ENCODE data around the gene DZIP1L.
"Not testable (repeated sequence)": the region's sequence is repeated elsewhere in the genome, so short reads cannot be mapped to it uniquely, and the experiment has no call there.

DZIP1L gene

GRCh38 chr3:138114988-138115971, at the start of gene DZIP1L:
Gene DZIP1L, minus strand, starts transcription at chr3:138115608. Its CDS starts 11,637 bp downstream, at chr3:138103971.
- DNase-seq: peak; percentile 92

GRCh38 chr3:138165061-138165460, 49.7 kb upstream of the DZIP1L start:
- DNase-seq: no peak

GRCh38 chr3:138157743-138158142, 42.3 kb upstream of the DZIP1L start:
- DNase-seq: no peak

GRCh38 chr3:138154534-138154933, 39.1 kb upstream of the DZIP1L start:
- DNase-seq: no peak

GRCh38 chr3:138148503-138148902, 33.1 kb upstream of the DZIP1L start:
- DNase-seq: no peak

DNA sequence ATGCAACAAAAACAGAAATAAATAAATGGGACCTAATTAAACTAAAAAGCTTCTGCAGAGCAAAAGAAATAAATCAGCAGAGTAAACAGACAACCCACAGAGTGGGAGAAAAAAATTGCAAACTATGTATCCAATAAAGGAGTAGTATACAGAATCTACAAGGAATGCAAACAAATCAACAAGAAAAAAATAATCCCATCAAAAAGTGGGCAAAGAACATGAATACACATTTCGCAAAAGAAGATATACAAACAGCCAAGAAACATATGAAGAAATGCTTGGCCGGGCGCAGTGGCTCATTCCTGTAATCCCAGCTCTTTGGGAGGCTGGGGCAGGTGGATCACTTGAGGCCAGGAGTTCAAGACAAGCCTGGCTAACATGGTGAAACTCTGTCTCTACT, 26.8 kb upstream of the DZIP1L start:
- DNase-seq: not testable (repeated sequence)

- DNase-seq: no peak
Measured at GRCh38 chr3:138140940-138141339, 25.5 kb upstream of the DZIP1L start.

GRCh38 chr3:138139691-138140090, 24.3 kb upstream of the DZIP1L start:
- no peak for DNase-seq

- DNase-seq: no peak
Measured at GRCh38 chr3:138137861-138138260, 22.5 kb upstream of the DZIP1L start.

- DNase-seq: no peak
Measured at GRCh38 chr3:138136201-138136600, 20.8 kb upstream of the DZIP1L start.

- no peak for DNase-seq
Measured at GRCh38 chr3:138135833-138136194, 20.4 kb upstream of the DZIP1L start.

DNA sequence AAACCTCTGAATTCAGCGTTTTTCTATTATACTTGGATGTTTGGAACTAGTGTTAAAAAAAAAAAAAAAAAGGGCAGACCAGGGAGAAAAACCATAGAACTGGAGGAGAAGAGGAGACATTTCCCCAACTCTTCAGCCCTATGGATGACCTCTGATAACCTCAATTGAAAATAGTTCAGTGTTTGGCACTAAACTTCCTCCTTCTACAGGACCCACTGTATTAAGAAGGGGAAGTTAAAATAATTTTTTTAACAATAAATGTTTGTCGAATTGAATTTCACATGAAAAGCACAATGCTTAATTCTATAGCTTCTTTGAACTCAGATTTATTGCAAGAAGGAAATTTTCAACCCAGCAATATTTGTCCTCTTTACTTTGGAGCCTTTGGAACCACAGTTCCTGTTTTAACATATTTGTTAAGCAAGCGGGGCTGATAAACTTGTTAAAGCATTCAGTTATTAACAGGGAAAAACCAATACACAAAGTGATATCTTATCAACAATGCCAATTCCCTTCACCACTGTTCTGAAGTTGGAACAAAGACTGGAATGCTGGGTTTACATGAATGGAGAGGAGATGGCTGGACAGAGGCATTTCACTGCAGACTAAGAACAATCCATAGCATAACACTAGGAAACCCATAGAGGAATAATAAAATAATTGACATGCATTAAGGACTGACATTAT, 19.9 kb upstream of the DZIP1L start:
- DNase-seq: no peak

DNA sequence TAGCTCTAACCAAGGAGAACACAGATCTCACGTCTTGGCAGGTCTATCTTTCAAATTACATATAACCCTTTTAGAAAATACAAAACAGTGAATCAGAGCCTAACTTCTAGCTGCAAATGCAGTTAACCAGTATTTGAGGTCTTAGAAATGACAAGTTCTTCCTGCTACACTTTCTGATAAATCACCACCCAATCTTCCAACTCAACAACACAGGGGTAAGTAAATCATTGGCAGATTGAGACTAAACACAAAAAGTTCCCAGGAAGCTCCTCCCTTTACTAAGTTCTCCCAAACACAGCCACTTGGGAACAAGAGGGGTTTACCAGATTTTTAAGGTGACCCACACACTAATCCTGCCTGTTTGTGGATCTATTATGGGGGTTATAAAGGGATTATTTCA, 16.8 kb upstream of the DZIP1L start, which contains the start of gene A4GNT:
A4GNT (minus strand) TSS at position 152 of the 400 bp plus-strand sequence. CDS start 1,134 bp downstream, outside the sequence.
- DNase-seq: no peak

GRCh38 chr3:138127636-138128365, 12.4 kb upstream of the DZIP1L start:
- no peak for DNase-seq

DNA sequence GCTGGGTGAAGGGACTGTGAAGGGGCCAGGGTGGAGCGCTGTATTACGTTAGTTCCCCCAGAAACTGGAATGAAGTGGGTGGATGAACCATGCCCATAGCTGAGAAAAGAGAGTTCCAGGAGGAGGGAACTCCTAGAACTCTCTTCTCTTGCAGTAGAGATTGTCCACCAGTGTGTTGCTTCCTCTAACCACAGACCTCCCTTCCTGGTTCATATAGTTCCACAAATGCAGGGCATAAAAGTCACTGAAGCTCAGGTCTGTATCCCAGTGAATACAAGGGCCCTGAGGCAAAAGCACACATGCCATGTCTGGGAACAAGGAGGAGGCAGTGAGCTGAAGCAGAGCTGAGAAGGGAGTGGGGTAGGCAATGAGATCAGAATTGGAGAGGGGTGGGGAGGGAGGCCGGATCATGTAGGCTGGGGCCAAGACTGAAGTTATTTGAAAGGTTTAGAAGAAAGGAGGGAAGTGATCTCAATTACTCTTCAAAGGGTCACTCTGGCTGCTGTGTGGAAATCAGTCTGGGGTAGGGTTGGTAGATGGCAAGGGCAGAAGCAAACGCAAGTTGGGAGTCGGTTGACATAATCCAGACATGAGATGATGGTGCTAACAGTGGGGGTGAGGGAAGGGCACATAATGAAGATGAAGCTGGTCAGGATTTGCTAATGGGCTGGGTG, 10.3 kb upstream of the DZIP1L start:
- no peak for DNase-seq

DNA sequence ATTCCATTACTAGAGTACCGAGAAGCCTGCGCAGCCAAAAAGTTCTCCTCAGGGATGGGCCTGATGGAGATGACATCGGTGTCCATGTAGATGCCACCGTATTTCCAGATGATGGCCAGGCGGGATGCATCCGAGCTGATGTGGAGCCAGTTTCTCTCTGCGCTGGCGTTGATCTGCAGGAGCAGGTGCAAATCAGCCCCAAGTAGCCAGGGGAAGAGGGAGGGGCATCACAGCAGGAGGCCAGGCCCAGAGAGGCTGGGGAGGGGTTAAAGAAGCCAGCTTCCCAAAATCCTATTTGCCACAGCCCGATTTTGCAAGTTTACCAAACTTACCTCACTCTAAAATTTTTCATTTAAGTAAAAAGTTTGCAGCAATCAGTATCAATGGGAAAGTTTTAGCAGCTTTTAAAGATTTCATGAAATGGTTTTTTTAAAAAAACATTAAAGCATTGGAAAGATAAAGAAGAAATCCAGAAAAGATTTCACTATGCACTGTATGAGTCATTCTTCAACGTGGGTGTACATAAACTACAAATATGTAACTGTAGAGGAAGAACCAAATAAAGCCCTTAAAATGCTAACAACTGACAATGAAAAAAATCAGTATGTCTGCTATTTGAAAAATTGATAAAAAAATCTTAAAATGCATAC, 9.4 kb upstream of the DZIP1L start:
- no peak for DNase-seq

DNA sequence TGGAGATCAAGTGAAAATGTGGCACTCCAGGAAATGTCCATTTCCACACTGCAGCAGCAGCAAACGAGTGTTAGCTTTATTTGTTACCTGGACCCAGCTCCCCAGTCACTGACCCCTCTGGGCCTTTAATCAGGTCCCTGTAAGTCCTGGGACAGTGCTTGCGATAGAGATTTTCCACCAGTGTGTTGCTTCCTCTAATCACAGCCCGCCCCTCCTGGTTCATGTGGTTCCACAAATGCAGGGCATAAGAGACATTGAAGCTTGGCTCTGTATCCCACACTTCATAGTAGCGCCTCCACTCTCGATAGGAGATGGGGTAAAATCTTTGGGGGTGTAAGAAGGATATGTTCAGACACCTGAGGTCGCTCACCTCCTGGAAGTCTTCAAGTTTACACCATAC, 8.8 kb upstream of the DZIP1L start:
- DNase-seq: no peak

DNA sequence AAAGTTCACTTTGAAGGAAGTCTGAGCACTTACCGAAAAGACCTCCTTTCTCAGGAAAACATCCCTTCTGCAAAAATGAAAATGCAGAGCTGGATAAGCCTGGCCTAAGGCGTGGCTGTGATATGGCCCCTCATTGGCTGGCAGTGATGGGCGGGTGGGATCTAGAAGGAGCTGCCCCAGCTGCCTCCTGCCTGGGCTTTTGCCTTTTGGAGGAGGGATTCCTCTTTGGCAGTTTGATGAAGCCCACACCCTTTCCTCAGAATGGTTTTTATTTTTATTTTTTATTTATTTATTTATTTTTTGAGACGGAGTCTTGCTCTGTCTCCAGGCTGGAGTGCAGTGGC, 4.0 kb upstream of the DZIP1L start:
- no peak for DNase-seq

DNA sequence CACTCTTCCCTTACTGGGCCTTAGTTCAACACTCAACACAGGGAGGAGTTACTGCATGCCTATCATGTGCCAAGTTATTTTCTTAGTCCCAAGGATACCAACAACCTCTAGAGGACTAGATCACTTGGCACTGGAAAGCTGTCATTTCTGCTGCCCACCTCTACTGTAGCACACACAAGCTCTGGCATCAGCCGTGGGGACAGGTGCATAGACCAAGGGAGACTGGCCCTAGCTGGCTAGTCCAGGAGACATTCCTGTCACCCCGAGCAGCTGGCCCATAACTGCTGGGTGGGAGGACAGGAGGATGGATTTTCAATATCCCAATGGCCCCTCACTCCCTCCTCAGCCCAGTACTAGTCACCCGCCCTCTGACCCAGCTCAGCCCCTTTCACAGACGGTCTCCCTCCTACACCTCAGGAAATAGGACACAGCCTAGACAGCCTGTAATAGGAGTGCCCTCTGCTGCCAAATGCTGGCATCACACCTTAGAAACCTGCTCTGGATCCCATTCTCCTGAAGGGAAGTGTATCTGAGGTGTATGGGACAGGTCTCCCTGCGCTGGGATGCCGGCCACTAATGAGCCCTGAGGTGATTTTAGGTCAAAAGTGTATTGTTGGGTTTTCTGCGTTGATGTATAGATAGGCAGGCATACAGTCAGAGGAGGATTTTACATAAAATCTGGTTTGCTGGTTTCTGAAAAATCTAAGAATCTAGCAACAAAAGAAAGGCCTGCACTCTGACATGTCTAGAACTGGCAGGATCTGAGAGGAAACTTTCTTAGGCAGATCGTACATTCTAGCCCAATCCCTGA, 3.4 kb upstream of the DZIP1L start:
- peak; percentile 77 for DNase-seq

DNA sequence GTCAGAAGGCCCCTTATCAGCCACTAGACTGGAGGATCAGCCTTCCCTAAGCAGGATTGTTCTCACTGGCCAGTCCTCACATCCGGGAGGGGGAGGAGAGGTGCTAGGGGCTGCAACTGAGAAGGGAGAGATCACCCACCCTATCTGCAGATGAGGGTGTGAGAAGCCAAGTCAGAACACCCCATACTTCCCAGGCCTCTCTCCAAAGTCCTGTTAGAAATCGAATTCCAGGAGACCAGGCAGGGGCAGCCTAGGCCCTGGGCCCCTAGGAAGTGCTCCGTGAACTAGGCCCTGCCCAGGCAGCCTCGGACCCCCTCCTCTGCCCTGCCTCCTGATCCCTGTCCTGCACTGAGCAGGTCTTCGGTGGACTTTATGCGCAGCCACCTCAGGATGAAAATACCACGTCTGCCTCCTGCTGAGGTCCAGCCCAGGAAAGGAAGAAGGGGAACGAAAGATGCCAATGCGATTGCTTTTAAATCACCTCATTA, 933 bp downstream of the DZIP1L start:
- peak; percentile 77 for DNase-seq

DNA sequence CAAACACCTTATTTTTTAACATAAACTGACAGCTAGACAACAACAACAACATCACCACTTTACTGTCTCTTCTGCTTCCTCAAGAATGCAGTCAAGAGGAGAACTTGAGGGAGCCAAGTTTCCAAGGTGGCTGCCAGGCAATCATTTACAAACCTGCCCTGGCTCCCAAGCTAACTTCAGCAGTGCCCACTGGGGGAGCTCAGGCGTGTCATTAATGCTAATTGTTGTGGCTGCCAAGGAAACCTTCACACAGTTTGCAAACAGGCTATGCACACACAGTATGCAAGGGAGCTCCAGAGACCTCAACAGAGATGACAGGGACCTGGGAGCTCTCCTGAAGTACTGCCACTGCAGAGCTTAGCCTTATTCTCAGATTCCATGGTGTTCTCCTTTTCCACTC, 2.1 kb downstream of the DZIP1L start:
- peak; percentile 18 for DNase-seq

Data from retina (tissue), 1 donor.